GM12801 (cell line): ENCODE measurements around the gene FOLR3.

Experiments used
- CTCF ChIP-seq: IDR thresholded peaks from one replicate; pipeline ENCODE4 v1.5.1; 2011; ENCODE audit warnings: control low read depth; ENCODE audit not compliant: insufficient read length; ENCODE audit errors: extremely low read depth

Gene FOLR3

GRCh38 chr11:72155751-72156150, 20.2 kb downstream of the FOLR3 start:
- no peak for TF ChIP-seq CTCF

- no peak for TF ChIP-seq CTCF
Observed at GRCh38 chr11:72157131-72157530, 21.6 kb downstream of the FOLR3 start.

- no peak for TF ChIP-seq CTCF
Observed at GRCh38 chr11:72160319-72160718, 24.8 kb downstream of the FOLR3 start.

- no peak for TF ChIP-seq CTCF
Observed at GRCh38 chr11:72162891-72163492, 27.5 kb downstream of the FOLR3 start.

- no peak for TF ChIP-seq CTCF
Observed at GRCh38 chr11:72173291-72173690, 37.8 kb downstream of the FOLR3 start.

GRCh38 chr11:72174302-72175070, 39.0 kb downstream of the FOLR3 start:
- TF ChIP-seq CTCF, result no peak

GRCh38 chr11:72177656-72178055, 42.1 kb downstream of the FOLR3 start:
- no peak for TF ChIP-seq CTCF
